Measurements from ENCODE around the gene SPTY2D1.
"Not testable (repeated sequence)": the region's sequence is repeated elsewhere in the genome, so short reads cannot be mapped to it uniquely, and the experiment has no call there.

SPTY2D1 gene

DNA sequence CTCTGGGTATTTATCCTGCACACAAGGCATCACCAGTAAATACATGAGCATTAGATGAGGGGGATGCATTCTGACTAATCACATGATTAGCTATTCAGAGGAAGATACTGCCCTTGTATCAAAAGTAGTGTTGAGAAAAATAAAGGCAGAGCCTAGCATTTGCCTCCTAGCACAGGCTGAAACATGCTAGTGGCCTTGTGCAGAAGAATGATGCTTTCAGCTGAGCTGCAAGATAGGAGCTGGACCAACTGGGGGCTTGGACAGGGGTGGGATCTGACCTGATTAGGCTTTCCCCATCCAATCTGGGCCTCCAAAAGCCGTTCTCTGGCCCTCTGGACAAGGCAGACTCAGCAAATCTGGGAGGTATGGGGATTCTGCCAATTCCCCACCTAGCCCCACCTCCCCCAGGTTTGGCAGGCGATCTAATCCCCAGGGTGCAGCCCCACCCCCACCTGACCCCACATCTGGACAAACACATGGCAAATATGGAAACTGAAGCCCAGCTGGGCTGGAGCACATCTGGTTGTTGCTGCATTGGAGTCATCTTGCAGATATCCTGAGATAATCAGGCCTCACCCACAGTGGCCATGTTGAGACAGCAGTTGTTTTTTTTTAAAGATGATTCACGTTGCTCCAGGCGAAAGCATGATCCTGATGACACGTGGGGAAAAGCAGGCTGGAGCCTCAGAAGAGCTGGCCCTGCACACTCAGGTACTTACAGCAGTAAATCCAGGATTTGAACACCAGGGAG lies 39.0 kb downstream of the SPTY2D1 start:
- DNase-seq (ENCODE audit: low spot score) (no peak), ATAC-seq (ENCODE audit: low read depth) (peak; percentile 90)
- peaks cover 17% of the 10 kb centered on the region for H3K4me1 ChIP-seq (ENCODE audit: insufficient read depth, poor library complexity, severe bottlenecking)
- no peak overlapping the region for H3K4me3 ChIP-seq (ENCODE audit: severe bottlenecking)
- peaks cover 7% of the 10 kb centered on the region; the same call in 1 of the 2 replicates for H3K36me3 ChIP-seq (ENCODE audit: low read depth)
- H3K27me3 ChIP-seq (ENCODE audit: insufficient read depth, poor library complexity, severe bottlenecking) = no peaks in the 10 kb centered on the region
- H3K27ac ChIP-seq (ENCODE audit: poor library complexity, severe bottlenecking) = peak overlapping the region; percentile 33
- no peak for TF ChIP-seq CTCF (IDR thresholded peaks at IDR 0.05; ENCODE audit: poor library complexity, severe bottlenecking)
- no peaks in the 10 kb centered on the region for H3K9me3 ChIP-seq (ENCODE audit: severe bottlenecking)

DNA sequence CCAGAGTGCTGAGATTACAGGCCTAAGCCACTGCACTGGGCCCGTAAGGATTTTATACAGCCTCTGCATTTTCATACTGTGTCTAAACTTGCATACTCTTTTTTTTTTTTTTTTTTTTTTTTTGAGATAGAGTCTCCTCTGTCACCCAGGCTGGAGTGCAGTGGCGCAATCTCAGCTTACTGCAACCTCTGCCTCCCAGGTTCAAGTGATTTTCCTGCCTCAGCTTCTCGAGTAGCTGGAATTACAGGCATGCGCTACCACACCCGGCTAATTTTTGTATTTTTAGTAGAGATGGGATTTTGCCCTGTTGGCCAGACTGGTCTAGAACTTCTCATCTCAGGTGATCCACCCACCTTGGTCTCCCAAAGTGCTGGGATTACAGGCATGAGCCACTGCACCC lies 40.1 kb downstream of the SPTY2D1 start:
- not testable (repeated sequence) for H3K9me3 ChIP-seq (ENCODE audit: severe bottlenecking); H3K27ac ChIP-seq (ENCODE audit: poor library complexity, severe bottlenecking); ATAC-seq (ENCODE audit: low read depth); H3K36me3 ChIP-seq (ENCODE audit: low read depth); H3K4me3 ChIP-seq (ENCODE audit: severe bottlenecking); DNase-seq (ENCODE audit: low spot score); H3K27me3 ChIP-seq (ENCODE audit: insufficient read depth, poor library complexity, severe bottlenecking)
- H3K4me1 ChIP-seq (ENCODE audit: insufficient read depth, poor library complexity, severe bottlenecking) = peaks cover 25% of the 10 kb centered on the region

- no peak for TF ChIP-seq CTCF (IDR thresholded peaks at IDR 0.05; ENCODE audit: poor library complexity, severe bottlenecking)
- Histone ChIP-seq H3K36me3 (ENCODE audit: low read depth) (peaks cover 8% of the 10 kb centered on the region), H3K4me1 (ENCODE audit: insufficient read depth, poor library complexity, severe bottlenecking) (peaks cover 22% of the 10 kb centered on the region), H3K4me3 (ENCODE audit: severe bottlenecking) (no peak overlapping the region), H3K9me3 (ENCODE audit: severe bottlenecking) (no peaks in the 10 kb centered on the region), H3K27me3 (ENCODE audit: insufficient read depth, poor library complexity, severe bottlenecking) (no peaks in the 10 kb centered on the region), H3K27ac (ENCODE audit: poor library complexity, severe bottlenecking) (no peak overlapping the region)
- ATAC-seq (ENCODE audit: low read depth) (no peak), DNase-seq (ENCODE audit: low spot score) (no peak)
Observed at GRCh38 chr11:18590571-18590970, 43.6 kb downstream of the SPTY2D1 start.

DNA sequence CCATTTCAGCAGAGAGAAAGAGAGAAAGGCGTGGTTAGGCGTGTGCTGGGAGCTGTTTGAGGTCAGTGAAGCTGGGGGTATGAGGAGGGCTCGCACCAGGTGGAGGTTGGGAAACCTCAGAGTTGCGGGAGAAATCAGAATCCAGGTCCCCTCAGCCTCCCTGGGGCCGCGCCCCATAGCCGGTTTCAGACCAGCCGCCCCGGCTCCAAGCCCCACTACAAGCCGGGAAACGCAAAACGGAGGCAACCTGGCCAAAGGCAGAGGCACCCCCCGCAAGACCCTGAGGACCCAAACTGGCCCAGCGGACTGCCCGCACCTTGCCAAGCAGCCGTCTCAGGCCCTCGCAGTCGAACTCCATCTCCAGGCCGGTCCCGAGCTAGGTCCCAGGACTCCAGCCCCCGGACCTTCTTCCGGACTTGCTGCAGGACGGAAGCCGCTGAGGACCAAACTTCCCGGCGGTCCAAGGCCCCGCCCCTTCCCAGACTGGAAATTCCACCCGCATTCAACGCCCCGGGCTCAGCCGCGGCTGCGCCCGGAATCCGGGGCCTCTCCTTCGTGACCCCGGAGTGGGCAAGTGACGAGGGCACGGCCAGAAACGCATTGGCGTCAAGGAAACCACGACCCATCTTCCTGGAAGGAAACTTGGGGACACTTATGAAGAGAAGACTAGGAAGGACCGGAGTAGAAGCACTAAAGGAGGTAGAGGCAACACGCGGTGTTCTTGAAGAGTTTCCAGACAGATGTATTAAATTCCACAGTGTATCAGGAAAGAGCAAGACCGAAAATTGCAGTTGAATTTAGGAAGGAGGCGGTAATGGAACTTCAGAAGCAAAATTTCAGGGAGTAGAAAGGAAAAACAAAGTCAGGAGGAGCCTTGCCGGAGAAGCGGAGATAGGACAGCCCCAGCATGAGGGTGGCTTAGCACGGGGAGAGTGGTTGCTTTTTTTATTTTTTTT lies 45.6 kb downstream of the SPTY2D1 start, which contains the start of gene UEVLD:
Gene UEVLD (minus strand): TSS at position 438 of the 956 bp plus-strand sequence. CDS start 80 bp downstream, at position 358.
- H3K36me3 ChIP-seq (ENCODE audit: low read depth) = peaks cover 4% of the 10 kb centered on the region
- peak within 1 kb of the TSS; percentile 75 for H3K4me3 ChIP-seq (ENCODE audit: severe bottlenecking)
- ATAC-seq (ENCODE audit: low read depth) (peak; percentile 81), DNase-seq (ENCODE audit: low spot score) (peak; percentile 87)
- no peaks in the 10 kb centered on the region for H3K9me3 ChIP-seq (ENCODE audit: severe bottlenecking)
- TF ChIP-seq CTCF (IDR thresholded peaks at IDR 0.05; ENCODE audit: poor library complexity, severe bottlenecking) = no peak
- no peaks in the 10 kb centered on the region for H3K27me3 ChIP-seq (ENCODE audit: insufficient read depth, poor library complexity, severe bottlenecking)
- peaks cover 13% of the 10 kb centered on the region for H3K4me1 ChIP-seq (ENCODE audit: insufficient read depth, poor library complexity, severe bottlenecking)
- H3K27ac ChIP-seq (ENCODE audit: poor library complexity, severe bottlenecking) = peak within 1 kb of the TSS; percentile 43

DNA sequence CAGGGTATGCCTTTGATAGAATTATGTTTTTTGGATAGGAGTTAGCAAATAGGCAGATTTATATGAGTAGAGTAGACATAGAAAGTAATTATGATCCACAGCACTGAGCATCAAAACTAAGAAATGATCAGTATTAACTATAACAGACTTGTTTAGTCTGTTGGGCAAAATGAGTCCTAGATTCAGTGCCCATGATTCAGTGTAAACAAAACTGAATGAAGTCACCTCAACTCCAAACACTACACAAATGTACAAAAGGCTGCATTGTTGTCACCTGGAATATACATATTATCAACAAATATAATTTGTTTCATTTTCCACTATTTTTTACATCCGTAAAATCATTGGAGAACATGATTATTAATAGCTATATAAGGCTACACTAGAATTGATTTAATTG lies 52.3 kb downstream of the SPTY2D1 start:
- Histone ChIP-seq H3K9me3 (ENCODE audit: severe bottlenecking) (no peaks in the 10 kb centered on the region), H3K4me3 (ENCODE audit: severe bottlenecking) (no peak overlapping the region), H3K27me3 (ENCODE audit: insufficient read depth, poor library complexity, severe bottlenecking) (no peaks in the 10 kb centered on the region), H3K36me3 (ENCODE audit: low read depth) (peaks cover 20% of the 10 kb centered on the region), H3K27ac (ENCODE audit: poor library complexity, severe bottlenecking) (no peak overlapping the region), H3K4me1 (ENCODE audit: insufficient read depth, poor library complexity, severe bottlenecking) (peaks cover 3% of the 10 kb centered on the region)
- DNase-seq (ENCODE audit: low spot score) = no peak
- no peak for TF ChIP-seq CTCF (IDR thresholded peaks at IDR 0.05; ENCODE audit: poor library complexity, severe bottlenecking)
- ATAC-seq (ENCODE audit: low read depth) = no peak
